H1 (cell line): ENCODE results near the gene OBSCN. TPM values are rescaled to one million over a fixed set of nuclear protein-coding genes. Genes with fewer than 3 reads are reported as not detected.

ENCODE experiments used
- CTCF ChIA-PET: fragments of 300-600 bp; sonication (Branson Sonifier 250); formaldehyde crosslinking; loops from one replicate; lab custom pipeline; 2021; ENCODE audit not compliant: partially characterized antibody; lab: Charles Lee
- POLR2A ChIA-PET: fragments of 300-600 bp; sonication (Branson Sonifier 250); formaldehyde crosslinking; loops from one replicate; lab custom pipeline; 2021; ENCODE audit warnings: inconsistent platforms; ENCODE audit not compliant: partially characterized antibody; lab: Charles Lee
- DNase-seq, 2 experiments: peaks; one replicate each; pipeline versions ENCODE4 v3.0.0 to v3.0.0-alpha.2; 2010 to 2022; ENCODE audit warnings: low spot score in 2 of 2, low read depth in 1 of 2, mixed read lengths in 1 of 2
- FAIRE-seq: peaks from 2 replicates; lab custom pipeline; 2011; peaks lifted over from hg19 to GRCh38; lab: Jason Lieb, UNC
- H2AFZ ChIP-seq: 2 replicates; pipeline ENCODE4 v1.8.1; 2012; ENCODE audit warnings: low read length, inconsistent platforms
- H2AK5ac ChIP-seq: 2 replicates; pipeline ENCODE4 v1.6.1; 2013; ENCODE audit warnings: low read depth, low read length
- H2BK120ac ChIP-seq: replicated peaks from 2 replicates; pipeline ENCODE3; 2013; ENCODE audit warnings: low read depth, low read length, inconsistent platforms
- H2BK12ac ChIP-seq: 2 replicates; pipeline ENCODE4 v1.6.1; 2013; ENCODE audit warnings: low read depth, low read length
- H2BK15ac ChIP-seq: 2 replicates; pipeline ENCODE4 v1.6.1; 2013; ENCODE audit warnings: low read length
- H2BK20ac ChIP-seq: 2 replicates; pipeline ENCODE4 v1.6.1; 2013; ENCODE audit warnings: low read length
- H2BK5ac ChIP-seq: 2 replicates; pipeline ENCODE4 v1.6.1; 2013; ENCODE audit warnings: low read depth, low read length
- H3K14ac ChIP-seq: 2 replicates; pipeline ENCODE4 v1.6.1; 2013; ENCODE audit warnings: inconsistent platforms; ENCODE audit not compliant: insufficient read length
- H3K18ac ChIP-seq: 2 replicates; pipeline ENCODE4 v1.6.1; 2013; ENCODE audit warnings: low read length; ENCODE audit errors: extremely low read depth
- H3K23ac ChIP-seq: 2 replicates; pipeline ENCODE4 v1.6.1; 2013; ENCODE audit warnings: inconsistent platforms; ENCODE audit not compliant: insufficient read length
- H3K23me2 ChIP-seq: 2 replicates; pipeline ENCODE4 v1.6.1; 2013; ENCODE audit warnings: low read depth, low read length
- H3K27ac ChIP-seq: 2 replicates; pipeline ENCODE4 v1.6.1; 2011; ENCODE audit warnings: low read depth, low read length, inconsistent platforms
- H3K27me3 ChIP-seq, 4 experiments: replicated peaks in 1 of 4; 1 replicate in 1 of 4; 2 replicates in 3 of 4; pipeline versions ENCODE4 v1.6.1 to v1.8.1; 2011 to 2013; ENCODE audit warnings: low read length in 3 of 4, mild to moderate bottlenecking in 3 of 4, inconsistent platforms in 2 of 4, mixed read lengths in 2 of 4, moderate library complexity in 1 of 4; ENCODE audit not compliant: control insufficient read depth in 3 of 4, insufficient read depth in 3 of 4; ENCODE audit errors: extremely low read depth in 1 of 4
- H3K36me3 ChIP-seq, 4 experiments: 2 replicates each; pipeline versions ENCODE4 v1.6.1 to v1.8.1; 2011 to 2013; ENCODE audit warnings: mild to moderate bottlenecking in 4 of 4, low read length in 3 of 4, moderate library complexity in 2 of 4, control low read depth in 1 of 4, inconsistent platforms in 1 of 4; ENCODE audit not compliant: insufficient read depth in 4 of 4, control insufficient read depth in 2 of 4
- H3K4ac ChIP-seq: replicated peaks from 2 replicates; pipeline ENCODE3; 2013; ENCODE audit warnings: low read length, low read depth, mixed read lengths, inconsistent platforms; ENCODE audit not compliant: insufficient read length
- H3K4me1 ChIP-seq, 4 experiments: replicated peaks in 1 of 4; 1 replicate in 1 of 4; 2 replicates in 3 of 4; pipeline versions ENCODE4 v1.6.1 to v1.8.1; 2011 to 2013; ENCODE audit warnings: low read length in 3 of 4, inconsistent platforms in 2 of 4, mixed read lengths in 1 of 4; ENCODE audit not compliant: insufficient read depth in 4 of 4, control insufficient read depth in 3 of 4
- H3K4me2 ChIP-seq, 2 experiments: 2 replicates each; pipeline versions ENCODE4 v1.6.1 to v1.8.1; 2011 to 2013; ENCODE audit warnings: low read depth in 2 of 2, low read length in 2 of 2, control low read depth in 1 of 2, inconsistent platforms in 1 of 2, mild to moderate bottlenecking in 1 of 2; ENCODE audit not compliant: insufficient read depth in 1 of 2
- H3K4me3 ChIP-seq, 4 experiments: fragments of 200-600, 300-600 bp in 1 of 4; sonication (generic), shearing (Covaris generic), sonication (Bioruptor Twin) in 1 of 4; 2 replicates each; pipeline versions ENCODE4 v1.5.1 to v1.8.1; 2011 to 2016; ENCODE audit warnings: low read length in 4 of 4, low read depth in 3 of 4, control low read depth in 2 of 4, inconsistent platforms in 2 of 4, mild to moderate bottlenecking in 2 of 4, mixed read lengths in 1 of 4, moderate library complexity in 1 of 4; ENCODE audit not compliant: insufficient read depth in 2 of 4; ENCODE audit errors: extremely low read depth in 1 of 4
- H3K56ac ChIP-seq: replicated peaks from 2 replicates; pipeline ENCODE3; 2013; ENCODE audit warnings: low read depth, mild to moderate bottlenecking, mixed read lengths, low read length, inconsistent platforms; ENCODE audit not compliant: insufficient read length
- H3K79me1 ChIP-seq: 2 replicates; pipeline ENCODE4 v1.6.1; 2013; ENCODE audit warnings: low read depth, low read length, control low read depth
- H3K79me2 ChIP-seq, 2 experiments: 2 replicates each; pipeline versions ENCODE4 v1.6.1 to v1.8.1; 2012 to 2013; ENCODE audit warnings: low read length in 2 of 2, mild to moderate bottlenecking in 2 of 2, inconsistent platforms in 1 of 2; ENCODE audit not compliant: insufficient read depth in 2 of 2, control insufficient read depth in 1 of 2
- H3K9ac ChIP-seq, 4 experiments: replicated peaks in 1 of 4; 1 replicate in 1 of 4; 2 replicates in 3 of 4; pipeline versions ENCODE4 v1.6.1 to v1.8.1; 2011 to 2013; ENCODE audit warnings: low read depth in 3 of 4, low read length in 3 of 4, control low read depth in 2 of 4, mild to moderate bottlenecking in 2 of 4, moderate library complexity in 2 of 4, inconsistent platforms in 1 of 4; ENCODE audit errors: extremely low read depth in 1 of 4
- H3K9me3 ChIP-seq, 2 experiments: 2 replicates each; pipeline versions ENCODE4 v1.6.1 to v1.8.1; 2012 to 2013; ENCODE audit warnings: mild to moderate bottlenecking in 2 of 2, moderate library complexity in 2 of 2, control low read depth in 1 of 2, inconsistent platforms in 1 of 2, low read depth in 1 of 2, low read length in 1 of 2, mixed read lengths in 1 of 2; ENCODE audit not compliant: insufficient read depth in 2 of 2
- H4K20me1 ChIP-seq, 2 experiments: replicated peaks in 1 of 2; 2 replicates each; pipeline versions ENCODE3 to v1.8.1; 2011 to 2013; ENCODE audit warnings: inconsistent platforms in 2 of 2, low read length in 2 of 2, mild to moderate bottlenecking in 1 of 2; ENCODE audit not compliant: insufficient read depth in 2 of 2, control insufficient read depth in 1 of 2
- H4K5ac ChIP-seq: 2 replicates; pipeline ENCODE4 v1.6.1; 2013; ENCODE audit warnings: low read length, low read depth, mixed read lengths, inconsistent platforms; ENCODE audit not compliant: insufficient read length
- H4K8ac ChIP-seq: 2 replicates; pipeline ENCODE4 v1.8.0; 2013; ENCODE audit warnings: mild to moderate bottlenecking, moderate library complexity, low read length, inconsistent platforms; ENCODE audit not compliant: insufficient read depth; ENCODE audit errors: extremely low read depth
- H4K91ac ChIP-seq: replicated peaks from 2 replicates; pipeline ENCODE3; 2013; ENCODE audit warnings: low read length, mixed read lengths, inconsistent platforms; ENCODE audit not compliant: insufficient read length
- FOSL1 ChIP-seq: IDR thresholded peaks from 2 replicates; pipeline ENCODE4 v1.6.1; 2011; ENCODE audit warnings: mild to moderate bottlenecking, low read depth, low read length, moderate library complexity; ENCODE audit not compliant: insufficient read depth
- WGBS, 2 experiments: shearing (Covaris generic) in 1 of 2; methylation state at CpG; one replicate each; pipeline versions ENCODE4 v1.1.6 to v1.1.7; 2013 to 2015; ENCODE audit warnings: low lambda C conversion rate in 2 of 2, mixed read lengths in 2 of 2, inconsistent platforms in 1 of 2, low coverage in 1 of 2, missing lambda C conversion rate in 1 of 2; ENCODE audit not compliant: insufficient replicate concordance in 2 of 2, insufficient coverage in 1 of 2, insufficient read length in 1 of 2; ENCODE audit errors: extremely low coverage in 1 of 2, missing lambda C conversion rate in 1 of 2; 5-methylcytosine and 5-hydroxymethylcytosine counted together
- polyA plus RNA-seq, 7 experiments: library from polyadenylated mRNA; depleted of rRNA in 3 of 7; stranded (reverse) in 5 of 7; unstranded in 2 of 7; fragments of >200 nt in 5 of 7; fragments of 200-250 nt in 2 of 7; gene quantifications; 1 replicate in 5 of 7; 2 replicates in 1 of 7; 4 replicates in 1 of 7; pipeline versions ENCODE4 v1.2.1 to v1.2.3, GENCODE V29; 2011 to 2013; ENCODE audit warnings: missing spikeins in 2 of 7, mixed read lengths in 2 of 7
- total RNA-seq: library from RNA; stranded (reverse); fragmentation: NEBNext Ultra II Directional; extraction: Animal tissue kit (Norgen Biotek cat#: 25700); gene quantifications from 2 replicates; pipeline ENCODE4 v1.2.1, GENCODE V29; 2021

Gene OBSCN
- total and polyA plus RNA-seq, 2 of the 8 experiments (the other 6 are each of a cell fraction or from before 2014, with no cell fraction given): 7.5 to 28.4 TPM

DNA sequence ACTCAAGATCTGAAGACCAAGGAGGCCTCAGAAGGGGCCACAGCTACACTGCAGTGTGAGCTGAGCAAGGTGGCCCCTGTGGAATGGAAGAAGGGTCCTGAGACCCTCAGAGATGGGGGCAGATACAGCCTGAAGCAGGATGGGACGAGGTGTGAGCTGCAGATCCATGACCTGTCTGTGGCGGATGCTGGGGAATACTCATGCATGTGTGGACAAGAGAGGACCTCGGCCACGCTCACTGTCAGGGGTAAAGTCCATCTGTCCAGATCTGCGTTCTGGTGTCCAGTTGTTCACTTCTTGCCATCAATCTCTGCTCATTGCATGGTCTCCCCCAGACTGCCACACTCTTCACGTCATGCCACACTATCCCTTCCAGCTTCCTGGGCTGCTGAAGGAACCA is 90.6 kb downstream of the OBSCN start:
- DNase-seq (no peak), FAIRE-seq (no peak)
- no peak overlapping the region for H2BK120ac ChIP-seq
- 92% methylated on average over 6 of the region's 6 CpGs; no CpG with 5 or more reads in 1 of the 2 experiments for WGBS, 2 experiments
- H2BK15ac ChIP-seq: no peak overlapping the region
- no peak overlapping the region for H2BK20ac ChIP-seq
- H3K18ac ChIP-seq: no peak overlapping the region
- H3K4ac ChIP-seq: no peak overlapping the region
- H2AK5ac ChIP-seq: no peak overlapping the region
- H3K27ac ChIP-seq: no peak overlapping the region
- H3K36me3 ChIP-seq: peaks cover 0 to 43% (median 3%) of the 10 kb centered on the region in 4 experiments; a peak in 5 of 8 replicates
- no peak overlapping the region for H2BK12ac ChIP-seq
- no peak overlapping the region for H3K14ac ChIP-seq
- H3K4me1 ChIP-seq: no peaks in the 10 kb centered on the region
- no peak overlapping the region for H3K56ac ChIP-seq
- H4K20me1 ChIP-seq: no peaks in the 10 kb centered on the region
- no peak overlapping the region for H2BK5ac ChIP-seq
- CTCF ChIA-PET: no interaction called here
- peaks cover 65 to 75% of the 10 kb centered on the region in 2 experiments for H3K9me3 ChIP-seq
- no peak overlapping the region for H4K5ac ChIP-seq
- no peaks in the 10 kb centered on the region for H3K79me2 ChIP-seq
- H3K9ac ChIP-seq: no peak overlapping the region
- no peak overlapping the region for H3K4me3 ChIP-seq
- no peaks in the 10 kb centered on the region for H3K79me1 ChIP-seq
- H3K4me2 ChIP-seq: no peak overlapping the region
- H3K23ac ChIP-seq: no peak overlapping the region
- H3K27me3 ChIP-seq: no peaks in the 10 kb centered on the region
- no peaks in the 10 kb centered on the region for H3K23me2 ChIP-seq
- H2AFZ ChIP-seq: no peak overlapping the region
- H4K8ac ChIP-seq: no peak overlapping the region
- H4K91ac ChIP-seq: no peak overlapping the region
- POLR2A ChIA-PET: interaction anchor here (0.7 kb wide), 1 partner anchor 9 kb away, joined by 4 read pairs; no protein-coding TSS in a partner anchor
- TF ChIP-seq FOSL1: no peak
